Effector memory CD4-positive, alpha-beta T cell (primary cell): ENCODE data around the gene KDM1A.
A peak's percentile ranks its signal among the peaks of the same experiment; 100 is the strongest.

Source experiments
- DNase-seq, 3 donors: peaks; one replicate each; pipeline ENCODE4 v3.0.0-alpha.2; 2020
- H3K27ac ChIP-seq: 2 replicates; pipeline ENCODE4 v1.7.0; 2013; ENCODE audit warnings: mild to moderate bottlenecking, low read length, moderate library complexity; ENCODE audit not compliant: insufficient read depth, poor library complexity, severe bottlenecking
- H3K27me3 ChIP-seq: replicated peaks from 2 replicates; pipeline ENCODE4 v1.7.0; 2013; ENCODE audit warnings: mild to moderate bottlenecking, low read length; ENCODE audit not compliant: insufficient read depth, control insufficient read depth, poor library complexity, severe bottlenecking
- H3K36me3 ChIP-seq: 2 replicates; pipeline ENCODE4 v1.7.0; 2013; ENCODE audit warnings: mild to moderate bottlenecking, low read length, moderate library complexity; ENCODE audit not compliant: control insufficient read depth, insufficient read depth
- H3K4me1 ChIP-seq: 2 replicates; pipeline ENCODE4 v1.7.0; 2013; ENCODE audit warnings: low read length, mild to moderate bottlenecking; ENCODE audit not compliant: control insufficient read depth, insufficient read depth, poor library complexity, severe bottlenecking
- H3K4me3 ChIP-seq: 2 replicates; pipeline ENCODE4 v1.7.0; 2013; ENCODE audit warnings: low read length, low read depth, mild to moderate bottlenecking; ENCODE audit not compliant: insufficient read depth, poor library complexity, severe bottlenecking
- H3K9me3 ChIP-seq: 2 replicates; pipeline ENCODE4 v1.7.0; 2013; ENCODE audit warnings: mild to moderate bottlenecking, low read length, moderate library complexity; ENCODE audit not compliant: control insufficient read depth

KDM1A gene

GRCh38 chr1:23084880-23085279 lies 65.6 kb downstream of the KDM1A start:
- peaks cover 71% of the 10 kb centered on the region for H3K36me3 ChIP-seq
- no peaks in the 10 kb centered on the region for H3K9me3 ChIP-seq
- H3K27ac ChIP-seq = no peak overlapping the region
- H3K4me1 ChIP-seq = no peaks in the 10 kb centered on the region
- no peak overlapping the region for H3K4me3 ChIP-seq
- no peak for DNase-seq
- no peaks in the 10 kb centered on the region for H3K27me3 ChIP-seq

GRCh38 chr1:23085696-23086095 lies 66.4 kb downstream of the KDM1A start:
- Histone ChIP-seq H3K4me3 (no peak overlapping the region), H3K4me1 (no peaks in the 10 kb centered on the region), H3K36me3 (peaks cover 65% of the 10 kb centered on the region), H3K27ac (no peak overlapping the region), H3K27me3 (no peaks in the 10 kb centered on the region), H3K9me3 (no peaks in the 10 kb centered on the region)
- no peak for DNase-seq

- no peaks in the 10 kb centered on the region for H3K4me1 ChIP-seq
- no peak overlapping the region for H3K27ac ChIP-seq
- no peaks in the 10 kb centered on the region for H3K9me3 ChIP-seq
- DNase-seq = no peak
- H3K4me3 ChIP-seq = no peak overlapping the region
- H3K27me3 ChIP-seq = no peaks in the 10 kb centered on the region
- H3K36me3 ChIP-seq = peaks cover 68% of the 10 kb centered on the region
These were observed 68.8 kb downstream of the KDM1A start for GRCh38 chr1:23088027-23088426.

GRCh38 chr1:23090056-23090455 lies 70.8 kb downstream of the KDM1A start:
- Histone ChIP-seq H3K27ac (no peak overlapping the region), H3K9me3 (no peaks in the 10 kb centered on the region), H3K4me1 (no peaks in the 10 kb centered on the region), H3K27me3 (no peaks in the 10 kb centered on the region), H3K36me3 (peaks cover 58% of the 10 kb centered on the region), H3K4me3 (no peak overlapping the region)
- DNase-seq = no peak

- Histone ChIP-seq H3K4me1 (no peaks in the 10 kb centered on the region), H3K27ac (no peak overlapping the region), H3K4me3 (no peak overlapping the region), H3K9me3 (no peaks in the 10 kb centered on the region), H3K27me3 (no peaks in the 10 kb centered on the region), H3K36me3 (peaks cover 46% of the 10 kb centered on the region)
- DNase-seq = no peak
These were observed 72.3 kb downstream of the KDM1A start for GRCh38 chr1:23091545-23091944.

- H3K27me3 ChIP-seq = no peaks in the 10 kb centered on the region
- no peaks in the 10 kb centered on the region for H3K9me3 ChIP-seq
- no peaks in the 10 kb centered on the region for H3K4me1 ChIP-seq
- DNase-seq = no peak
- no peak overlapping the region for H3K4me3 ChIP-seq
- peaks cover 44% of the 10 kb centered on the region for H3K36me3 ChIP-seq
- H3K27ac ChIP-seq = no peak overlapping the region
These were observed 73.2 kb downstream of the KDM1A start for GRCh38 chr1:23092447-23092846.

GRCh38 chr1:23097316-23097715 lies 78.0 kb downstream of the KDM1A start:
- H3K4me3 ChIP-seq = no peak overlapping the region
- DNase-seq = no peak
- no peak overlapping the region for H3K27ac ChIP-seq
- H3K4me1 ChIP-seq = peaks cover 25% of the 10 kb centered on the region
- H3K27me3 ChIP-seq = no peaks in the 10 kb centered on the region
- peaks cover 17% of the 10 kb centered on the region for H3K36me3 ChIP-seq
- no peaks in the 10 kb centered on the region for H3K9me3 ChIP-seq

- peak; percentile 38 to 55 (median 41) for DNase-seq
- Histone ChIP-seq H3K4me3 (no peak overlapping the region), H3K27ac (no peak overlapping the region), H3K27me3 (no peaks in the 10 kb centered on the region), H3K36me3 (peaks cover 5% of the 10 kb centered on the region), H3K9me3 (no peaks in the 10 kb centered on the region), H3K4me1 (peaks cover 28% of the 10 kb centered on the region)
These were observed 79.3 kb downstream of the KDM1A start for GRCh38 chr1:23098463-23099170.

- Histone ChIP-seq H3K27ac (no peak overlapping the region), H3K27me3 (no peaks in the 10 kb centered on the region), H3K4me3 (no peak overlapping the region), H3K9me3 (no peaks in the 10 kb centered on the region), H3K4me1 (peaks cover 28% of the 10 kb centered on the region), H3K36me3 (peaks cover under 1% of the 10 kb centered on the region)
- DNase-seq = no peak
These were observed 79.9 kb downstream of the KDM1A start for GRCh38 chr1:23099171-23099536.

- Histone ChIP-seq H3K4me3 (no peak overlapping the region), H3K4me1 (peaks cover 28% of the 10 kb centered on the region), H3K9me3 (no peaks in the 10 kb centered on the region), H3K27me3 (no peaks in the 10 kb centered on the region), H3K36me3 (no peaks in the 10 kb centered on the region), H3K27ac (peak overlapping the region; percentile 46)
- DNase-seq = peak; percentile 18 to 45 (median 37)
These were observed 80.9 kb downstream of the KDM1A start for GRCh38 chr1:23100074-23100748.
